C4-2B (cell line): ENCODE measurements around the gene SHROOM1.
"Not testable (repeated sequence)": the region's sequence is repeated elsewhere in the genome, so short reads cannot be mapped to it uniquely, and the experiment has no call there.

Experiments used
- H3K27ac ChIP-seq: fragments of 450-650 bp; 2 replicates; pipeline ENCODE4 v1.5.1; 2017
- CTCF ChIP-seq: fragments of 450-650 bp; conservative IDR thresholded peaks from 2 replicates; pipeline ENCODE4 v1.5.1; 2017; ENCODE audit warnings: mild to moderate bottlenecking
- ZFX ChIP-seq: fragments of 450-650 bp; IDR thresholded peaks from 2 replicates; pipeline ENCODE4 v1.6.1; 2017

The SHROOM1 gene

DNA sequence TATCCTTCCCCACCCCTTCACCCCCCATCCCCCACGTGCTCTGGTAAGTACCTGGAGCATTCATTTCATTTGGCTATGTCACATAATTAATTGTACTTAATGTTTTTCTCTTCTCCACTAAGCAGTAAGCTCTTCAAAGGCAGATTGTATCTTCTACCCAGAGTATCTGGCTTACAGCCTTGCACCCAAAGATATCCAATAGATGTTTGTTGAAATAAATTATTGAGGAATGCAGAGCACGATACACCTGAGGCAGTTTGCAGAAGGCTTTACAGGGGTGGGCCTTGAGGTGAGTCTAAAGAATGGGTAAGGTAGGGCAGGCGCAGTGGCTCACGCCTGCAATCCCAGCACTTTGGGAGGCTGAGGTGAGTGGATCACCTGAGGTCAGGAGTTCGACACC lies 19.8 kb downstream of the SHROOM1 start:
- H3K27ac ChIP-seq = no peak overlapping the region
- TF ChIP-seq CTCF (no peak), ZFX (no peak)

GRCh38 chr5:132808866-132809265 lies 21.6 kb downstream of the SHROOM1 start:
- TF ChIP-seq CTCF (no peak), ZFX (no peak)
- no peak overlapping the region for H3K27ac ChIP-seq

DNA sequence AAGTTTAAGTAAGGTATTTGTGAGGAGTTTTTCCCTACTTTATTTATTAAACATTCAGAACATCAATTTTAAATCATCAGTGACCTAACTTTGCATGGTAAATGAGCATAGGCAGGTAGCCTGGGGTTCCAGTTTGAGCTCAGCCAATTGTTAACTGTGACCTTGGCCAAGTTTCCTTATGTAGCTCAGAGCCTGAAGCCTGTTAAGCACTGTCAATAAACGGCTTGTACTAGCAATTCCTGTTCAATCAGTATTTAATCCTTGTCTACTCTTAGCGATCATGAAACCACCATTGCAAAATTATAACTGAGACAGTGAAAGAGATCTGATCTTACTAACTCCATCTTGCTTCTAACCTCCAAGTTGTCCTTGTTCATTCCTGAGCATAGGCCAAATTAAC lies 22.0 kb downstream of the SHROOM1 start:
- no peak overlapping the region for H3K27ac ChIP-seq
- TF ChIP-seq CTCF (no peak), ZFX (no peak)

DNA sequence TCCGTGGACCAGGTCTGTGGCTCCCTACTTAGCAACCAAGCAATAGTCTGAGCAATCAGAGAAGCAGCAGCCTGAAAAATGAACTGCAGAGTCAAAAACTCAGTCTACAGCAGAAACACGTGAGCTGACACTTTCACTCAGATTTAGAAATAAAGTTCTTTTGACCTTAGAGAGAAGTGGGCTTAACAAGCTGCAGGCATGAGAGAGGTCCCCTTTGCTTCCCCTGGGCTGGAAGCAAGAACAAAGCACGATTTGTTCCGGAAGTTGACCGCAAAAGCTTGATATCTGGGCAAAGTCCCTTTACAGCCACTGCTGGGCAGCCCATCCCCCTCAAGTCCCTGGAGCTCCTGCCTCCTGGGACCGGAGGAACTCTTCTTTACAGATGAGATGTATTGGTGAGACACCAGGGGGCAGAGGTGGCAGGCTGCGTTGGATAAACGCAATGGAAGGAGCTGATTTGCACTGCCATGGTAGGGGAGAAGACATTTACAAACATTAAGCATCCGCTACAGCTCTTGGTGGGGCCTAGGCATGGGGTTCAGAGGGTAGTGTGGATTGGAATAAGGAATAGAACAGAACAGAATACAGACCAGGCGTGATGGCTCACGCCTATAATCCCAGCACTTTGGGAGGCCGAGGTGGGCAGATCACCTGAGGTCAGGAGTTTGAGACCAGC lies 23.1 kb downstream of the SHROOM1 start:
- H3K27ac ChIP-seq = no peak overlapping the region
- TF ChIP-seq CTCF = no peak; the same call in 1 of the 2 replicates
- no peak for TF ChIP-seq ZFX

- H3K27ac ChIP-seq = not testable (repeated sequence)
Measured at GRCh38 chr5:132806804-132807162, 23.7 kb downstream of the SHROOM1 start.

DNA sequence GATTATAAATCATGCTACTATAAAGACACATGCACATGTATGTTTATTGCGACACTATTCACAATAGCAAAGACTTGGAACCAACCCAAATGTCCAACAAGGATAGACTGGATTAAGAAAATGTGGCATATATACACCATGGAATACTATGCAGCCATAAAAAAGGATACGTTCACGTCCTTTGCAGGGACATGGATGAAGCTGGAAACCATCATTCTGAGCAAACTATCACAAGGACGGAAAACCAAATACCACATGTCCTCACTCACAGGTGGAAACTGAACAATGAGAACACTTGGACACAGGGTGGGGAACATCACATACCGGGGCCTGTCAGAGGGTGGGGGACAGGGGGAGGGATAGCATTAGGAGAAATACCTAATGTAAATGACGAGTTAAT lies 24.6 kb downstream of the SHROOM1 start:
- H3K27ac ChIP-seq = not testable (repeated sequence)

DNA sequence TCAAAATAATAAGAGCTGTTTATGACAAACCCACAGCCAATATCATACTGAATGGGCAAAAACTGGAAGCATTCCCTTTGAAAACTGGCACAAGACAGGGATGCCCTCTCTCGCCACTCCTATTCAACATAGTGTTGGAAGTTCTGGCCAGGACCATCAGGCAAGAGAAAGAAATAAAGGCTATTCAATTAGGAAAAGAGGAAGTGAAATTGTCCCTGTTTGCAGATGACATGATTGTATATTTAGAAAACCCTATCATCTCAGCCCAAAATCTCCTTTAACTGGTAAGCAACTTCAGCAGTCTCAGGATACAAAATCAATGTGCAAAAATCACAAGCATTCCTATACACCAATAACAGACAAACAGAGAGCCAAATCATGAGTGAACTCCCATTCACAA lies 26.2 kb downstream of the SHROOM1 start:
- not testable (repeated sequence) for H3K27ac ChIP-seq

- not testable (repeated sequence) for H3K27ac ChIP-seq
Measured at GRCh38 chr5:132802685-132803066, 27.8 kb downstream of the SHROOM1 start.

- TF ChIP-seq CTCF (no peak), ZFX (no peak)
Measured at GRCh38 chr5:132802044-132802684, 28.3 kb downstream of the SHROOM1 start.

DNA sequence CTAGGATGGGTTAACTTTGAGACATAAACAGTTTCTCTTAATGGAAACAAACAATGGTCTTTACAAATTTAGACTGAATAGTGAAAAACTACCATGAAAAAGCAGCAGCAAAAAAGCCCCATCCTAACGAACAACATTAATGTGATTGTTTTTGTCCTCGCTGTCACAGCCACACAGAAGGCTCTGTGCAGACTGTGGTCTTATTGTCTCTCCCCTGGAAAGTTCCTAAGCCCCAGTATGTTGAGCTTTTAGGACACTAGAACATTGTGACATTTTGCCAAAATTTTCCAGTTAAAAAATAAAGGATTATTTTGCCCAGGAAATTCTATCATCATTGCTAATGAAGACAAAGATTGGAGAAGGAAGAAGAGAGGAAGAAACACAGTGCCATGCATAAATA lies 29.9 kb downstream of the SHROOM1 start:
- H3K27ac ChIP-seq = no peak overlapping the region
- TF ChIP-seq CTCF (no peak), ZFX (no peak)

More at GRCh38 chr5:132802044-132802684, 28.3 kb downstream of the SHROOM1 start:
- H3K27ac ChIP-seq = no peak overlapping the region
